Measurements from ENCODE around the gene RBM15.

DNA sequence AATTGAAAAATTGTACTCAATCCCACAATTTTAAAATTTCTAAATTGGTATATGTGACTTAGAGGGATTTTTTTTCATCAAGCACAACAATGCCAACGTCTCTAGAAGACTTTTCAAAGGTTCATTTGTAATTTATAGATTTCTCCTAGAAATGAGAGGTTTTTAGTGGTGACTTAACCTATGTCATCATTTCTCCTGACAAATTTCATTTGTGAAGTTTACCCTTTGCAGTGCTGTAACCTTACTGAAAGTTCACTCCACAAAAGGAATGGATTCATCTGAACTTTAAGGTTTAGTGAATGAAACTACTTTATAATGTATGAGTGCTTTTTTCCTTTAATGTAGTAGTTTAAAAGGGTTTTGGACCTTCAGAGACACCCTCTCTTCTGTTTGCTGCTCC, 16.1 kb downstream of the RBM15 start:
- TF ChIP-seq, protein P1, sequence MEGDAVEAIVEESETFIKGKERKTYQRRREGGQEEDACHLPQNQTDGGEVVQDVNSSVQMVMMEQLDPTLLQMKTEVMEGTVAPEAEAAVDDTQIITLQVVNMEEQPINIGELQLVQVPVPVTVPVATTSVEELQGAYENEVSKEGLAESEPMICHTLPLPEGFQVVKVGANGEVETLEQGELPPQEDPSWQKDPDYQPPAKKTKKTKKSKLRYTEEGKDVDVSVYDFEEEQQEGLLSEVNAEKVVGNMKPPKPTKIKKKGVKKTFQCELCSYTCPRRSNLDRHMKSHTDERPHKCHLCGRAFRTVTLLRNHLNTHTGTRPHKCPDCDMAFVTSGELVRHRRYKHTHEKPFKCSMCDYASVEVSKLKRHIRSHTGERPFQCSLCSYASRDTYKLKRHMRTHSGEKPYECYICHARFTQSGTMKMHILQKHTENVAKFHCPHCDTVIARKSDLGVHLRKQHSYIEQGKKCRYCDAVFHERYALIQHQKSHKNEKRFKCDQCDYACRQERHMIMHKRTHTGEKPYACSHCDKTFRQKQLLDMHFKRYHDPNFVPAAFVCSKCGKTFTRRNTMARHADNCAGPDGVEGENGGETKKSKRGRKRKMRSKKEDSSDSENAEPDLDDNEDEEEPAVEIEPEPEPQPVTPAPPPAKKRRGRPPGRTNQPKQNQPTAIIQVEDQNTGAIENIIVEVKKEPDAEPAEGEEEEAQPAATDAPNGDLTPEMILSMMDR (IDR thresholded peaks at IDR 0.05) = no peak
- TF ChIP-seq ZFX (IDR thresholded peaks at IDR 0.05; ENCODE audit: borderline replicate concordance) = no peak
